Ishikawa (cell line): ENCODE measurements around the gene LCE1D.

Source experiments
- CEBPB ChIP-seq: IDR thresholded peaks from 2 replicates; pipeline ENCODE4 v1.6.1; 2012
- CREB1 ChIP-seq: IDR thresholded peaks from 2 replicates; pipeline ENCODE4 v1.6.1; 2012; ENCODE audit warnings: low read depth
- EGR1 ChIP-seq: IDR thresholded peaks from 2 replicates; pipeline ENCODE4 v1.6.1; 2012
- EP300 ChIP-seq: IDR thresholded peaks from 2 replicates; pipeline ENCODE4 v1.6.1; 2012; ENCODE audit warnings: borderline replicate concordance
- FOXM1 ChIP-seq: IDR thresholded peaks from 2 replicates; pipeline ENCODE4 v1.6.1; 2012; ENCODE audit warnings: low read depth, borderline replicate concordance
- MAX ChIP-seq: IDR thresholded peaks from 2 replicates; pipeline ENCODE4 v1.6.1; 2012
- NFIC ChIP-seq: IDR thresholded peaks from 2 replicates; pipeline ENCODE4 v1.6.1; 2012
- RAD21 ChIP-seq: IDR thresholded peaks from 2 replicates; pipeline ENCODE4 v1.6.1; 2012; ENCODE audit warnings: low read depth
- REST ChIP-seq: IDR thresholded peaks from 2 replicates; pipeline ENCODE4 v1.6.1; 2012; ENCODE audit warnings: low read depth, mild to moderate bottlenecking
- TAF1 ChIP-seq: IDR thresholded peaks from 2 replicates; pipeline ENCODE4 v1.6.1; 2012; ENCODE audit warnings: low read depth, mild to moderate bottlenecking
- TCF12 ChIP-seq: IDR thresholded peaks from 2 replicates; pipeline ENCODE4 v1.6.1; 2012; ENCODE audit warnings: low read depth
- TEAD4 ChIP-seq: IDR thresholded peaks from 2 replicates; pipeline ENCODE4 v1.6.1; 2012
- USF1 ChIP-seq: IDR thresholded peaks from 2 replicates; pipeline ENCODE4 v1.6.1; 2012
- YY1 ChIP-seq: IDR thresholded peaks from 2 replicates; pipeline ENCODE4 v1.6.1; 2012; ENCODE audit warnings: low read depth
- ZBTB7A ChIP-seq: IDR thresholded peaks from 2 replicates; pipeline ENCODE4 v1.6.1; 2012; ENCODE audit warnings: low read depth

LCE1D gene

GRCh38 chr1:152796421-152796820 is at the start of gene LCE1D:
LCE1D (plus strand) TSS chr1:152796721; CDS start chr1:152797795, 1,074 bp downstream.
- no peak for TF ChIP-seq TAF1

- TF ChIP-seq EGR1 (no peak), CREB1 (no peak), TAF1 (no peak), TCF12 (no peak), MAX (no peak), NFIC (no peak), YY1 (no peak), FOXM1 (no peak), RAD21 (no peak)
Observed at GRCh38 chr1:152747831-152748230, 48.7 kb upstream of the LCE1D start.

GRCh38 chr1:152752225-152752624 is 44.3 kb upstream of the LCE1D start:
- no peak for TF ChIP-seq REST
- no peak for TF ChIP-seq CEBPB
- TF ChIP-seq CREB1: no peak

- TF ChIP-seq EGR1: no peak
- no peak for TF ChIP-seq FOXM1
- no peak for TF ChIP-seq YY1
- TF ChIP-seq ZBTB7A: no peak
- no peak for TF ChIP-seq TEAD4
- no peak for TF ChIP-seq TCF12
- TF ChIP-seq USF1: no peak
- no peak for TF ChIP-seq EP300
- no peak for TF ChIP-seq TAF1
- no peak for TF ChIP-seq MAX
- TF ChIP-seq CEBPB: no peak
- TF ChIP-seq NFIC: no peak
- no peak for TF ChIP-seq CREB1
- no peak for TF ChIP-seq RAD21
Observed at GRCh38 chr1:152753586-152753985, 42.9 kb upstream of the LCE1D start.

GRCh38 chr1:152756872-152757271 is 39.6 kb upstream of the LCE1D start:
- no peak for TF ChIP-seq USF1
- TF ChIP-seq TAF1: no peak
- no peak for TF ChIP-seq NFIC
- TF ChIP-seq MAX: no peak
- no peak for TF ChIP-seq EGR1
- no peak for TF ChIP-seq ZBTB7A

GRCh38 chr1:152757747-152758146 is 38.8 kb upstream of the LCE1D start, which contains the start of gene KPRP:
KPRP (plus strand) TSS chr1:152758025; CDS start chr1:152759589, 1,564 bp downstream.
- TF ChIP-seq MAX: no peak
- TF ChIP-seq NFIC: no peak
- no peak for TF ChIP-seq USF1
- no peak for TF ChIP-seq FOXM1
- TF ChIP-seq TEAD4: no peak
- no peak for TF ChIP-seq REST
- no peak for TF ChIP-seq EGR1
- no peak for TF ChIP-seq RAD21
- TF ChIP-seq TCF12: no peak
- no peak for TF ChIP-seq CREB1
- no peak for TF ChIP-seq CEBPB
- TF ChIP-seq EP300: no peak
- TF ChIP-seq YY1: no peak
